Liver (tissue), 9 donors: Measurements from ENCODE around the gene PDLIM5. TPM values are rescaled to one million over a fixed set of nuclear protein-coding genes. Genes with fewer than 3 reads are reported as not detected.

Experiments used
- DNase-seq: peaks from one replicate; pipeline ENCODE4 v3.0.0-alpha.2; 2017; ENCODE audit warnings: low spot score
- H3K27ac ChIP-seq, 2 donors: one replicate each; pipeline ENCODE4 v1.7.0; 2013; ENCODE audit warnings: inconsistent platforms in 2 of 2, low read length in 2 of 2, control low read depth in 1 of 2, low read depth in 1 of 2, mild to moderate bottlenecking in 1 of 2
- H3K27me3 ChIP-seq, 4 donors: one replicate each; pipeline versions ENCODE4 v1.6.1 to v1.7.0; 2013; ENCODE audit warnings: low read length in 3 of 4, inconsistent platforms in 1 of 4, mild to moderate bottlenecking in 1 of 4, moderate library complexity in 1 of 4; ENCODE audit not compliant: control insufficient read depth in 4 of 4, insufficient read depth in 4 of 4
- H3K36me3 ChIP-seq, 4 donors: one replicate each; pipeline versions ENCODE4 v1.6.1 to v1.7.0; 2013; ENCODE audit warnings: low read length in 3 of 4, mild to moderate bottlenecking in 3 of 4, low read depth in 1 of 4, moderate library complexity in 1 of 4; ENCODE audit not compliant: control insufficient read depth in 4 of 4, insufficient read depth in 3 of 4
- H3K4me1 ChIP-seq, 4 donors: one replicate each; pipeline versions ENCODE4 v1.6.1 to v1.7.0; 2013; ENCODE audit warnings: low read length in 3 of 4, mild to moderate bottlenecking in 3 of 4, moderate library complexity in 1 of 4; ENCODE audit not compliant: control insufficient read depth in 4 of 4, insufficient read depth in 4 of 4
- H3K4me3 ChIP-seq, 3 donors: one replicate each; pipeline versions ENCODE4 v1.6.1 to v1.7.0; 2013; ENCODE audit warnings: low read length in 3 of 3, control low read depth in 1 of 3, low read depth in 1 of 3, mild to moderate bottlenecking in 1 of 3
- H3K9ac ChIP-seq, 2 donors: one replicate each; pipeline ENCODE4 v1.7.0; 2013; ENCODE audit warnings: low read length in 2 of 2, mild to moderate bottlenecking in 2 of 2, moderate library complexity in 2 of 2, control low read depth in 1 of 2, low read depth in 1 of 2
- H3K9me3 ChIP-seq, 4 donors: one replicate each; pipeline versions ENCODE4 v1.6.1 to v1.7.0; 2013; ENCODE audit warnings: low read length in 3 of 4; ENCODE audit not compliant: control insufficient read depth in 4 of 4
- EGR1 ChIP-seq, 2 donors: IDR thresholded peaks; 2 replicates each; pipeline ENCODE4 v1.6.1; 2016 to 2018; ENCODE audit warnings: antibody characterized with exemption in 2 of 2, low read depth in 2 of 2
- FOXA1 ChIP-seq: IDR thresholded peaks from 2 replicates; pipeline ENCODE4 v1.6.1; 2016; ENCODE audit warnings: antibody characterized with exemption
- FOXA2 ChIP-seq: IDR thresholded peaks from 2 replicates; pipeline ENCODE4 v1.6.1; 2016; ENCODE audit warnings: antibody characterized with exemption
- GABPA ChIP-seq, 2 donors: IDR thresholded peaks in 1 of 2; conservative IDR thresholded peaks in 1 of 2; 2 replicates each; pipeline ENCODE4 v1.6.1; 2016; ENCODE audit warnings: antibody characterized with exemption in 2 of 2, mild to moderate bottlenecking in 1 of 2, moderate library complexity in 1 of 2
- HNF4A ChIP-seq, 2 donors: conservative IDR thresholded peaks; 2 replicates each; pipeline ENCODE4 v1.6.1; 2016; ENCODE audit warnings: antibody characterized with exemption in 2 of 2, mild to moderate bottlenecking in 2 of 2
- HNF4G ChIP-seq: IDR thresholded peaks from 2 replicates; pipeline ENCODE4 v1.6.1; 2016; ENCODE audit warnings: antibody characterized with exemption
- JUND ChIP-seq, 2 donors: IDR thresholded peaks; 2 replicates each; pipeline ENCODE4 v1.6.1; 2016; ENCODE audit warnings: antibody characterized with exemption in 2 of 2
- NR2F2 ChIP-seq: IDR thresholded peaks from 2 replicates; pipeline ENCODE4 v1.6.1; 2016; ENCODE audit warnings: antibody characterized with exemption
- RAD21 ChIP-seq, 2 donors: IDR thresholded peaks; 2 replicates each; pipeline ENCODE4 v1.6.1; 2016; ENCODE audit warnings: antibody characterized with exemption in 2 of 2, mild to moderate bottlenecking in 2 of 2
- RXRA ChIP-seq, 2 donors: IDR thresholded peaks; 2 replicates each; pipeline ENCODE4 v1.6.1; 2017 to 2018; ENCODE audit warnings: antibody characterized with exemption in 2 of 2, mild to moderate bottlenecking in 1 of 2
- SP1 ChIP-seq: IDR thresholded peaks from 2 replicates; pipeline ENCODE4 v1.6.1; 2018; ENCODE audit warnings: antibody characterized with exemption, mild to moderate bottlenecking
- TAF1 ChIP-seq: conservative IDR thresholded peaks from 2 replicates; pipeline ENCODE4 v1.6.1; 2016; ENCODE audit warnings: antibody characterized with exemption, mild to moderate bottlenecking
- YY1 ChIP-seq: IDR thresholded peaks from 2 replicates; pipeline ENCODE4 v1.6.1; 2016; ENCODE audit warnings: antibody characterized with exemption, mild to moderate bottlenecking
- WGBS: extraction: QIAGEN DNeasy Blood & Tissue Kit; methylation state at CpG from one replicate; pipeline ENCODE4 v1.1.7; 2013; 5-methylcytosine and 5-hydroxymethylcytosine counted together
- polyA plus RNA-seq, 2 donors: library from polyadenylated mRNA; stranded (reverse) in 1 of 2; unstranded in 1 of 2; fragments of 200-250 nt in 1 of 2; fragments of >200 nt in 1 of 2; fragmentation: Nextera tagmentation in 1 of 2; extraction: Ambion mirVana in 1 of 2; gene quantifications; one replicate each; pipeline versions ENCODE4 v1.2.1 to v1.2.3, GENCODE V29; 2013 to 2015
- total RNA-seq, 2 donors: library from RNA; depleted of rRNA; stranded (reverse); fragments of >200 nt; gene quantifications; one replicate each; pipeline ENCODE4 v1.2.3, GENCODE V29; 2014
- TF ChIP-seq, protein P1 (sequence below): IDR thresholded peaks from 2 replicates; pipeline ENCODE4 v1.6.1; 2016; ENCODE audit warnings: antibody characterized with exemption
- TF ChIP-seq, protein P2 (sequence below): IDR thresholded peaks from 2 replicates; pipeline ENCODE4 v1.6.1; 2016; ENCODE audit warnings: antibody characterized with exemption
- TF ChIP-seq, protein P3 (sequence below): fragments of 150-350 bp; IDR thresholded peaks from 2 replicates; pipeline ENCODE4 v1.5.1; 2017; ENCODE audit warnings: improper control_type of control experiment, low read depth, low read length; ENCODE audit not compliant: missing input control
- TF ChIP-seq, protein P4 (sequence below): IDR thresholded peaks from 2 replicates; pipeline ENCODE4 v1.6.1; 2016; ENCODE audit warnings: antibody characterized with exemption, mild to moderate bottlenecking
- TF ChIP-seq, protein P5 (sequence below): IDR thresholded peaks from 2 replicates; pipeline ENCODE4 v1.6.1; 2016; ENCODE audit warnings: antibody characterized with exemption
- donor health status: healthy.
- donor health status: healthy.
- donor health status: healthy.
- donor health status: healthy.
- donor health status: healthy.

Gene PDLIM5
- total and polyA plus RNA-seq, 4 donors: 19.1 to 114 (median 67.8) TPM

GRCh38 chr4:94669672-94670664, 218.2 kb downstream of the PDLIM5 start:
- TF ChIP-seq HNF4A (conservative IDR thresholded peaks at IDR 0.05) (peak; percentile 40 to 41), YY1 (no peak), FOXA1 (no peak), EGR1 (IDR thresholded peaks at IDR 0.05; ENCODE audit: low read depth in 2 of 2) (no peak), SP1 (peak; percentile 20), NR2F2 (peak; percentile 74), RXRA (IDR thresholded peaks at IDR 0.05) (peak in 1 of 2 donors; percentile 51), GABPA (IDR thresholded peaks at IDR 0.05 in 1 of 2, conservative IDR thresholded peaks at IDR 0.05 in 1 of 2) (peak in 1 of 2 donors; percentile 61), RAD21 (IDR thresholded peaks at IDR 0.05) (no peak), TAF1 (no peak), HNF4G (no peak), FOXA2 (peak; percentile 71), JUND (IDR thresholded peaks at IDR 0.05) (peak; percentile 42 to 52)
- TF ChIP-seq, protein P1, sequence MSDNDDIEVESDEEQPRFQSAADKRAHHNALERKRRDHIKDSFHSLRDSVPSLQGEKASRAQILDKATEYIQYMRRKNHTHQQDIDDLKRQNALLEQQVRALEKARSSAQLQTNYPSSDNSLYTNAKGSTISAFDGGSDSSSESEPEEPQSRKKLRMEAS: no peak
- TF ChIP-seq, protein P2, sequence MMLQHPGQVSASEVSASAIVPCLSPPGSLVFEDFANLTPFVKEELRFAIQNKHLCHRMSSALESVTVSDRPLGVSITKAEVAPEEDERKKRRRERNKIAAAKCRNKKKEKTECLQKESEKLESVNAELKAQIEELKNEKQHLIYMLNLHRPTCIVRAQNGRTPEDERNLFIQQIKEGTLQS: peak; percentile 52
- TF ChIP-seq, protein P3, sequence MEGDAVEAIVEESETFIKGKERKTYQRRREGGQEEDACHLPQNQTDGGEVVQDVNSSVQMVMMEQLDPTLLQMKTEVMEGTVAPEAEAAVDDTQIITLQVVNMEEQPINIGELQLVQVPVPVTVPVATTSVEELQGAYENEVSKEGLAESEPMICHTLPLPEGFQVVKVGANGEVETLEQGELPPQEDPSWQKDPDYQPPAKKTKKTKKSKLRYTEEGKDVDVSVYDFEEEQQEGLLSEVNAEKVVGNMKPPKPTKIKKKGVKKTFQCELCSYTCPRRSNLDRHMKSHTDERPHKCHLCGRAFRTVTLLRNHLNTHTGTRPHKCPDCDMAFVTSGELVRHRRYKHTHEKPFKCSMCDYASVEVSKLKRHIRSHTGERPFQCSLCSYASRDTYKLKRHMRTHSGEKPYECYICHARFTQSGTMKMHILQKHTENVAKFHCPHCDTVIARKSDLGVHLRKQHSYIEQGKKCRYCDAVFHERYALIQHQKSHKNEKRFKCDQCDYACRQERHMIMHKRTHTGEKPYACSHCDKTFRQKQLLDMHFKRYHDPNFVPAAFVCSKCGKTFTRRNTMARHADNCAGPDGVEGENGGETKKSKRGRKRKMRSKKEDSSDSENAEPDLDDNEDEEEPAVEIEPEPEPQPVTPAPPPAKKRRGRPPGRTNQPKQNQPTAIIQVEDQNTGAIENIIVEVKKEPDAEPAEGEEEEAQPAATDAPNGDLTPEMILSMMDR: no peak
- TF ChIP-seq, protein P4, sequence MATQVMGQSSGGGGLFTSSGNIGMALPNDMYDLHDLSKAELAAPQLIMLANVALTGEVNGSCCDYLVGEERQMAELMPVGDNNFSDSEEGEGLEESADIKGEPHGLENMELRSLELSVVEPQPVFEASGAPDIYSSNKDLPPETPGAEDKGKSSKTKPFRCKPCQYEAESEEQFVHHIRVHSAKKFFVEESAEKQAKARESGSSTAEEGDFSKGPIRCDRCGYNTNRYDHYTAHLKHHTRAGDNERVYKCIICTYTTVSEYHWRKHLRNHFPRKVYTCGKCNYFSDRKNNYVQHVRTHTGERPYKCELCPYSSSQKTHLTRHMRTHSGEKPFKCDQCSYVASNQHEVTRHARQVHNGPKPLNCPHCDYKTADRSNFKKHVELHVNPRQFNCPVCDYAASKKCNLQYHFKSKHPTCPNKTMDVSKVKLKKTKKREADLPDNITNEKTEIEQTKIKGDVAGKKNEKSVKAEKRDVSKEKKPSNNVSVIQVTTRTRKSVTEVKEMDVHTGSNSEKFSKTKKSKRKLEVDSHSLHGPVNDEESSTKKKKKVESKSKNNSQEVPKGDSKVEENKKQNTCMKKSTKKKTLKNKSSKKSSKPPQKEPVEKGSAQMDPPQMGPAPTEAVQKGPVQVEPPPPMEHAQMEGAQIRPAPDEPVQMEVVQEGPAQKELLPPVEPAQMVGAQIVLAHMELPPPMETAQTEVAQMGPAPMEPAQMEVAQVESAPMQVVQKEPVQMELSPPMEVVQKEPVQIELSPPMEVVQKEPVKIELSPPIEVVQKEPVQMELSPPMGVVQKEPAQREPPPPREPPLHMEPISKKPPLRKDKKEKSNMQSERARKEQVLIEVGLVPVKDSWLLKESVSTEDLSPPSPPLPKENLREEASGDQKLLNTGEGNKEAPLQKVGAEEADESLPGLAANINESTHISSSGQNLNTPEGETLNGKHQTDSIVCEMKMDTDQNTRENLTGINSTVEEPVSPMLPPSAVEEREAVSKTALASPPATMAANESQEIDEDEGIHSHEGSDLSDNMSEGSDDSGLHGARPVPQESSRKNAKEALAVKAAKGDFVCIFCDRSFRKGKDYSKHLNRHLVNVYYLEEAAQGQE: no peak
- TF ChIP-seq, protein P5, sequence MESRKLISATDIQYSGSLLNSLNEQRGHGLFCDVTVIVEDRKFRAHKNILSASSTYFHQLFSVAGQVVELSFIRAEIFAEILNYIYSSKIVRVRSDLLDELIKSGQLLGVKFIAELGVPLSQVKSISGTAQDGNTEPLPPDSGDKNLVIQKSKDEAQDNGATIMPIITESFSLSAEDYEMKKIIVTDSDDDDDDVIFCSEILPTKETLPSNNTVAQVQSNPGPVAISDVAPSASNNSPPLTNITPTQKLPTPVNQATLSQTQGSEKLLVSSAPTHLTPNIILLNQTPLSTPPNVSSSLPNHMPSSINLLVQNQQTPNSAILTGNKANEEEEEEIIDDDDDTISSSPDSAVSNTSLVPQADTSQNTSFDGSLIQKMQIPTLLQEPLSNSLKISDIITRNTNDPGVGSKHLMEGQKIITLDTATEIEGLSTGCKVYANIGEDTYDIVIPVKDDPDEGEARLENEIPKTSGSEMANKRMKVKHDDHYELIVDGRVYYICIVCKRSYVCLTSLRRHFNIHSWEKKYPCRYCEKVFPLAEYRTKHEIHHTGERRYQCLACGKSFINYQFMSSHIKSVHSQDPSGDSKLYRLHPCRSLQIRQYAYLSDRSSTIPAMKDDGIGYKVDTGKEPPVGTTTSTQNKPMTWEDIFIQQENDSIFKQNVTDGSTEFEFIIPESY: no peak
- peaks cover 3 to 14% (median 8%) of the 10 kb centered on the region in 4 donors for H3K4me1 ChIP-seq
- H3K36me3 ChIP-seq: peaks cover 0 to 7% (median 1%) of the 10 kb centered on the region in 4 donors
- no peak overlapping the region for H3K4me3 ChIP-seq
- H3K27ac ChIP-seq: no peak overlapping the region
- WGBS: 53% methylated on average over 6 of the region's 6 CpGs
- no peak for DNase-seq
- no peak overlapping the region for H3K9ac ChIP-seq
- no peaks in the 10 kb centered on the region for H3K9me3 ChIP-seq
- no peaks in the 10 kb centered on the region for H3K27me3 ChIP-seq
